GM12891 (cell line): Measurements from ENCODE around the gene OR52E8.

Experiments used
- POLR2A ChIP-seq: IDR thresholded peaks from 2 replicates; pipeline ENCODE4 v1.6.1; 2011; ENCODE audit warnings: low read depth, low read length, control low read depth
- POLR2AphosphoS5 ChIP-seq: IDR thresholded peaks from 2 replicates; pipeline ENCODE4 v1.6.1; 2011; ENCODE audit warnings: low read depth, low read length, control low read depth

- no peak for TF ChIP-seq POLR2A
- no peak for TF ChIP-seq POLR2AphosphoS5
Measured at GRCh38 chr11:5881756-5882155, 24.3 kb upstream of the OR52E8 start.
